Heart left ventricle (tissue), 16 donors: ENCODE data around the gene CPNE9. TPM values are rescaled to one million over a fixed set of nuclear protein-coding genes. Genes with fewer than 3 reads are reported as not detected.

ENCODE experiments used
- ATAC-seq, 4 donors: fragments of 200-7000 bp; cut with Tn5 transposase; one replicate each; pipeline ENCODE4 v1.9.1; 2020 to 2022; ENCODE audit warnings: moderate library complexity in 4 of 4, mild to moderate bottlenecking in 3 of 4, moderate number of reproducible peaks in 1 of 4
- DNase-seq, 5 donors: peaks; one replicate each; pipeline ENCODE4 v3.0.0-alpha.2; 2020
- H3K27ac ChIP-seq, 12 donors: fragments of 200-600 bp; sonication (generic) in 4 of 12; one replicate each; pipeline versions ENCODE4 v1.5.0 to v1.8.0; 2016 to 2022; ENCODE audit warnings: mild to moderate bottlenecking in 2 of 12
- H3K27me3 ChIP-seq, 9 donors: fragments of 200-600 bp; sonication (generic) in 2 of 9; one replicate each; pipeline versions ENCODE4 v1.5.1 to v1.8.0; 2016 to 2022; ENCODE audit warnings: mild to moderate bottlenecking in 3 of 9
- H3K36me3 ChIP-seq, 9 donors: fragments of 200-600 bp; sonication (generic) in 2 of 9; one replicate each; pipeline versions ENCODE4 v1.5.0 to v1.8.0; 2018 to 2022; ENCODE audit warnings: mild to moderate bottlenecking in 2 of 9
- H3K4me1 ChIP-seq, 12 donors: fragments of 200-600 bp; sonication (generic) in 4 of 12; one replicate each; pipeline versions ENCODE4 v1.5.0 to v1.8.0; 2016 to 2022; ENCODE audit warnings: mild to moderate bottlenecking in 3 of 12
- H3K4me3 ChIP-seq, 12 donors: fragments of 200-600 bp; sonication (generic) in 4 of 12; one replicate each; pipeline versions ENCODE4 v1.5.0 to v1.8.0; 2017 to 2022; ENCODE audit warnings: mild to moderate bottlenecking in 9 of 12, moderate library complexity in 4 of 12
- H3K9me3 ChIP-seq, 12 donors: fragments of 200-600 bp; sonication (generic) in 4 of 12; one replicate each; pipeline versions ENCODE4 v1.5.0 to v1.8.0; 2016 to 2022; ENCODE audit warnings: mild to moderate bottlenecking in 1 of 12
- CTCF ChIP-seq, 12 donors: fragments of 200-600 bp; sonication (generic) in 4 of 12; IDR thresholded peaks; one replicate each; pipeline versions ENCODE4 v1.5.0 to v1.8.0; 2018 to 2022; ENCODE audit warnings: antibody characterized with exemption in 12 of 12, mild to moderate bottlenecking in 5 of 12
- POLR2A ChIP-seq, 2 donors: fragments of 450-650 bp; IDR thresholded peaks; one replicate each; pipeline ENCODE4 v1.6.1; 2017; ENCODE audit warnings: antibody characterized with exemption in 2 of 2, mild to moderate bottlenecking in 2 of 2, moderate library complexity in 2 of 2
- WGBS, 4 donors: extraction: QIAGEN DNeasy Blood & Tissue Kit in 2 of 4; methylation state at CpG; one replicate each; pipeline versions ENCODE4 v1.1.5 to v1.1.7; 2013 to 2018; 5-methylcytosine and 5-hydroxymethylcytosine counted together
- intact Hi-C, 10 donors: fragments of 100-400 bp; cut with DNase I; formaldehyde crosslinking; loops; one replicate each; pipeline versions ENCODE4 v1.11.1 to v1.14.2; 2022
- polyA plus RNA-seq, 2 donors: library from polyadenylated mRNA; stranded (reverse); fragments of 200-250 nt; gene quantifications; one replicate each; pipeline ENCODE4 v1.2.3, GENCODE V29; 2013
- total RNA-seq, 9 donors: library from RNA; depleted of rRNA in 2 of 9; stranded (reverse); fragments of >200 nt in 2 of 9; fragmentation: NEBNext Ultra II Directional in 3 of 9; extraction: Animal tissue kit (Norgen Biotek cat#: 25700) in 3 of 9; gene quantifications; one replicate each; pipeline versions ENCODE4 v1.1.0 to v1.2.4, GENCODE V29; 2016 to 2023
- donor health status: ischemic (EF 13 %, LVEDD 7.1; RV severe dilation, severe dysfunction).
- donor health status: healthy with polysubstance abuse.
- donor health status: DM: no; HTN: yes; CAD: no.
- donor health status: DM: no; HTN: no; CAD: no.
- donor health status: ischemic (EF 25% LVEDD 6.9; RV normal size, moderate dysfunction).
- donor health status: ischemic (EF 25% LVEDD 5.7; RV mildly dilated, moderate dysfunction).
- donor health status: healthy.
- donor health status: DM: yes; HTN: yes; CAD: no.
- donor health status: ischemic (EF 35%, LVEDD 5.7; RV mildly dilated, moderate dysfunction).
- donor health status: nonischemic (EF 11% LVEDD 7.7; RV severe dilation, severe dysfunction).
- donor health status: DM: yes; HTN: yes; CAD: no.
- donor health status: PGD.
- donor health status: ischemic (EF 29% LVEDD 5.4; RV normal size, mild dysfunction).
- donor health status: nonischemic (EF 23%, LVEDD 6.1; RV moderate dilation, normal function).

CPNE9 gene
- total and polyA plus RNA-seq, 11 donors = 0.04 TPM; not detected in 10

- 0 to 1% (median 0%) methylated on average over 44 to 88 of the region's 88 CpGs for WGBS, 4 donors
Measured at GRCh38 chr3:9731206-9732079, 27.8 kb downstream of the CPNE9 start, which contains the start of gene BRPF1. Gene BRPF1, plus strand, starts transcription at chr3:9731735. Its CDS starts 2,406 bp downstream, at chr3:9734141.

GRCh38 chr3:9732080-9732739, 28.6 kb downstream of the CPNE9 start:
- peak overlapping the region; percentile 91 to 100 (median 97) for H3K27ac ChIP-seq
- no peak for TF ChIP-seq CTCF (IDR thresholded peaks at IDR 0.05)
- no peak for TF ChIP-seq POLR2A (IDR thresholded peaks at IDR 0.05)
- H3K27me3 ChIP-seq = no peaks in the 10 kb centered on the region
- H3K4me3 ChIP-seq = peak overlapping the region; percentile 82 to 100 (median 98)
- H3K9me3 ChIP-seq = no peaks in the 10 kb centered on the region
- H3K4me1 ChIP-seq = peaks cover 9 to 48% (median 27%) of the 10 kb centered on the region in 12 donors
- 1 to 2% (median 2%) methylated on average over 38 to 41 of the region's 41 CpGs for WGBS, 4 donors
- H3K36me3 ChIP-seq = peaks cover 0 to 35% (median 31%) of the 10 kb centered on the region in 9 donors
- intact Hi-C loops = loop anchor here in 5 of 10 donors (5.0 to 10.0 kb wide), 4 partner anchors 60 to 230 kb away; partner anchors contain the start of genes ARPC4 (in 3 of the 5) and TADA3 (in 3 of the 5)
- peak in 2 of 4 donors; percentile 0 to 3 for ATAC-seq
- DNase-seq = peak in 2 of 5 donors; percentile 21 to 49

More at GRCh38 chr3:9731206-9732079, 27.8 kb downstream of the CPNE9 start, which contains the start of gene BRPF1:
- peaks cover 9 to 52% (median 24%) of the 10 kb centered on the region in 12 donors for H3K4me1 ChIP-seq
- no peaks in the 10 kb centered on the region for H3K9me3 ChIP-seq
- peak within 1 kb of the TSS; percentile 91 to 100 (median 97) for H3K27ac ChIP-seq
- ATAC-seq (peak; percentile 99 to 100 (median 99)), DNase-seq (peak; percentile 99 to 100 (median 100))
- TF ChIP-seq CTCF (IDR thresholded peaks at IDR 0.05) = peak in 5 of 12 donors; percentile 8 to 28 (median 21)
- TF ChIP-seq POLR2A (IDR thresholded peaks at IDR 0.05) = peak in 1 of 2 donors; percentile 61
- peaks cover 0 to 27% (median 23%) of the 10 kb centered on the region in 9 donors for H3K36me3 ChIP-seq
- peak within 1 kb of the TSS; percentile 82 to 100 (median 98) for H3K4me3 ChIP-seq
- intact Hi-C loops = loop anchor here in 7 of 10 donors (1.0 to 10.0 kb wide), 7 partner anchors 18 to 229 kb away; partner anchors contain the start of genes ARPC4 (in 4 of the 7), OGG1 (in 4 of the 7) and TADA3 (in 4 of the 7)
- H3K27me3 ChIP-seq = no peaks in the 10 kb centered on the region

GRCh38 chr3:9732740-9733115, 29.1 kb downstream of the CPNE9 start:
- DNase-seq (no peak), ATAC-seq (no peak)
- Histone ChIP-seq H3K27ac (peak overlapping the region in 6 of 12 donors; percentile 95 to 99 (median 96)), H3K27me3 (no peaks in the 10 kb centered on the region), H3K36me3 (peaks cover 0 to 40% (median 36%) of the 10 kb centered on the region in 9 donors), H3K4me1 (peaks cover 9 to 47% (median 28%) of the 10 kb centered on the region in 12 donors), H3K4me3 (peak overlapping the region; percentile 82 to 100 (median 98)), H3K9me3 (no peaks in the 10 kb centered on the region)
- intact Hi-C loops = loop anchor here in 5 of 10 donors (5.0 to 10.0 kb wide), 4 partner anchors 60 to 230 kb away; partner anchors contain the start of genes ARPC4 (in 3 of the 5) and TADA3 (in 3 of the 5)
- WGBS, 4 donors = 32 to 44% (median 38%) methylated on average over 6 to 7 of the region's 7 CpGs
- no peak for TF ChIP-seq CTCF (IDR thresholded peaks at IDR 0.05)
- TF ChIP-seq POLR2A (IDR thresholded peaks at IDR 0.05) = no peak
